Loucy (cell line): ENCODE results near the gene NUP62.

Experiments
- H2AFZ ChIP-seq: fragments of 200-600 bp; sonication (generic); 2 replicates; pipeline ENCODE4 v1.6.0; 2016; ENCODE audit warnings: antibody characterized with exemption, mild to moderate bottlenecking, low read length, moderate library complexity
- H3F3A ChIP-seq: fragments of 200-600 bp; 2 replicates; pipeline ENCODE4 v1.6.0; 2016; ENCODE audit warnings: antibody characterized with exemption, low read depth, mild to moderate bottlenecking
- H3K27me3 ChIP-seq: fragments of 200-600 bp; sonication (generic); 2 replicates; pipeline ENCODE4 v1.6.1; 2014; ENCODE audit warnings: low read length, mild to moderate bottlenecking; ENCODE audit not compliant: insufficient read depth, poor library complexity, severe bottlenecking
- H3K36me3 ChIP-seq: fragments of 200-600 bp; sonication (generic); 2 replicates; pipeline ENCODE4 v1.6.1; 2016; ENCODE audit warnings: low read length; ENCODE audit not compliant: insufficient read depth
- H3K4me1 ChIP-seq: fragments of 200-600 bp; sonication (generic); 2 replicates; pipeline ENCODE4 v1.5.1; 2014; ENCODE audit warnings: low read length, mild to moderate bottlenecking; ENCODE audit not compliant: insufficient read depth, poor library complexity, severe bottlenecking
- H3K4me2 ChIP-seq: fragments of 200-600 bp; sonication (generic); 2 replicates; pipeline ENCODE4 v1.6.0; 2014; ENCODE audit warnings: antibody characterized with exemption, low read length, low read depth, mild to moderate bottlenecking; ENCODE audit not compliant: poor library complexity, severe bottlenecking
- H3K4me3 ChIP-seq: fragments of 200-600 bp; sonication (generic); 2 replicates; pipeline ENCODE4 v1.5.1; 2014; ENCODE audit warnings: low read length, mild to moderate bottlenecking, mixed read lengths; ENCODE audit not compliant: poor library complexity, severe bottlenecking
- H3K79me2 ChIP-seq: fragments of 200-600 bp; sonication (generic); 2 replicates; pipeline ENCODE4 v1.6.1; 2014; ENCODE audit warnings: low read length; ENCODE audit not compliant: insufficient read depth
- H3K9ac ChIP-seq: fragments of 200-600 bp; sonication (generic); 2 replicates; pipeline ENCODE4 v1.6.0; 2014; ENCODE audit warnings: mild to moderate bottlenecking, low read depth, low read length, moderate library complexity; ENCODE audit not compliant: poor library complexity, severe bottlenecking
- H3K9me2 ChIP-seq: fragments of 200-600 bp; sonication (generic); replicated peaks from 2 replicates; pipeline ENCODE4 v1.6.1; 2016; ENCODE audit warnings: low read depth, low read length, mixed read lengths
- H3K9me3 ChIP-seq: fragments of 200-600 bp; sonication (generic); 2 replicates; pipeline ENCODE4 v1.6.1; 2014; ENCODE audit warnings: mild to moderate bottlenecking, antibody characterized with exemption, low read length, low read depth; ENCODE audit not compliant: insufficient read depth
- H4K20me1 ChIP-seq: fragments of 200-600 bp; sonication (generic); 2 replicates; pipeline ENCODE4 v1.6.0; 2014; ENCODE audit warnings: antibody characterized with exemption, low read length, mild to moderate bottlenecking; ENCODE audit not compliant: insufficient read depth, poor library complexity, severe bottlenecking
- EZH2phosphoT487 ChIP-seq: fragments of 200-600 bp; IDR thresholded peaks from 2 replicates; pipeline ENCODE4 v1.6.1; 2018; ENCODE audit warnings: antibody characterized with exemption, mild to moderate bottlenecking, moderate library complexity, borderline replicate concordance
- TF ChIP-seq, protein P1 (sequence below): fragments of 200-600 bp; sonication (generic); conservative IDR thresholded peaks from 2 replicates; pipeline ENCODE4 v1.5.1; 2014; ENCODE audit warnings: mild to moderate bottlenecking, antibody characterized with exemption, low read length

Gene NUP62

DNA sequence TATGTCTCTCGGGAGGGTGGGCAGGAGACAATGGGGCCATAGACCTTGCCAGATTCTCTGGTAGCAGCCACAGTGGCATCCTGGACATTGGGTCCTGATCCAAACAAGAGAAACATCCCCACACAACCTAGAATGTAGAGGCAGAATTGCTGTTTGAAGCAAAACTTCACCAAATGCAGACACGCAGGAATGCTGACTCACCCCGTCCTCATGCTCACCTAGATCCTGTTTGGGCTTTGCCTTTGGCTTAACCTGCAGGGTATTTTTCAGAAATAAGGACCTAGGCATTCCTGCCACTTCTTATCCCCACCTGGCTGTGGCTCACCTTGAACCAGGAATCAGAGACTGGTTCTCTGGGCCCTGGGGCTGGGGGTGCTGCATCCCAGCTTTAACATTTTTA is 44.5 kb downstream of the NUP62 start:
- TF ChIP-seq EZH2phosphoT487 = no peak
- TF ChIP-seq, protein P1, sequence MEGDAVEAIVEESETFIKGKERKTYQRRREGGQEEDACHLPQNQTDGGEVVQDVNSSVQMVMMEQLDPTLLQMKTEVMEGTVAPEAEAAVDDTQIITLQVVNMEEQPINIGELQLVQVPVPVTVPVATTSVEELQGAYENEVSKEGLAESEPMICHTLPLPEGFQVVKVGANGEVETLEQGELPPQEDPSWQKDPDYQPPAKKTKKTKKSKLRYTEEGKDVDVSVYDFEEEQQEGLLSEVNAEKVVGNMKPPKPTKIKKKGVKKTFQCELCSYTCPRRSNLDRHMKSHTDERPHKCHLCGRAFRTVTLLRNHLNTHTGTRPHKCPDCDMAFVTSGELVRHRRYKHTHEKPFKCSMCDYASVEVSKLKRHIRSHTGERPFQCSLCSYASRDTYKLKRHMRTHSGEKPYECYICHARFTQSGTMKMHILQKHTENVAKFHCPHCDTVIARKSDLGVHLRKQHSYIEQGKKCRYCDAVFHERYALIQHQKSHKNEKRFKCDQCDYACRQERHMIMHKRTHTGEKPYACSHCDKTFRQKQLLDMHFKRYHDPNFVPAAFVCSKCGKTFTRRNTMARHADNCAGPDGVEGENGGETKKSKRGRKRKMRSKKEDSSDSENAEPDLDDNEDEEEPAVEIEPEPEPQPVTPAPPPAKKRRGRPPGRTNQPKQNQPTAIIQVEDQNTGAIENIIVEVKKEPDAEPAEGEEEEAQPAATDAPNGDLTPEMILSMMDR = no peak
- H3K4me2 ChIP-seq = no peak overlapping the region
- H3K9me2 ChIP-seq = no peaks in the 10 kb centered on the region
- H3K4me1 ChIP-seq = no peaks in the 10 kb centered on the region
- H3K79me2 ChIP-seq = no peaks in the 10 kb centered on the region
- H3K4me3 ChIP-seq = no peak overlapping the region
- no peaks in the 10 kb centered on the region for H4K20me1 ChIP-seq
- no peaks in the 10 kb centered on the region for H3K27me3 ChIP-seq
- no peaks in the 10 kb centered on the region for H3F3A ChIP-seq
- H2AFZ ChIP-seq = no peak overlapping the region
- peaks cover 17% of the 10 kb centered on the region; the same call in 1 of the 2 replicates for H3K36me3 ChIP-seq
- H3K9me3 ChIP-seq = no peaks in the 10 kb centered on the region
- no peak overlapping the region for H3K9ac ChIP-seq

DNA sequence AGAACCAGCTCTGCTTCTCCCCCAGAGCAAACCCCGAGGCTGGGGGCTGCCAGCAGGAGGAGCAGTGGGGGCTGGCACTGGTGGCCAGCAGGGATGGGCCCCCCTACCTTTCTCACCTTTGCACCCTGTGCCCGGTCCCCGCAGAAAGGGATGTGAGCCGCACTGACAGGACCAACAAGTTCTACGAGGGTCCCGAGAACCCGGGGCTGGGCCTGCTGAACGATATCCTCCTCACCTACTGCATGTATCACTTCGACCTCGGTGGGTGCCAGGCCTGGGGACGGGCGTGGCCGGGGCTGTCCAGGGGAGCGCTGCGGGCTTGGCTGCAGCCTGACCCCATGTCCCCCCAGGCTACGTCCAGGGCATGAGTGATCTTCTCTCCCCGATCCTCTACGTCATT is 45.2 kb downstream of the NUP62 start:
- Histone ChIP-seq H3K4me1 (peaks cover 2% of the 10 kb centered on the region), H3K79me2 (peaks cover 2% of the 10 kb centered on the region; the same call in 1 of the 2 replicates), H2AFZ (no peak overlapping the region), H3K9me2 (no peaks in the 10 kb centered on the region), H3F3A (no peaks in the 10 kb centered on the region), H3K9me3 (no peaks in the 10 kb centered on the region), H3K36me3 (peaks cover 17% of the 10 kb centered on the region; the same call in 1 of the 2 replicates), H4K20me1 (no peaks in the 10 kb centered on the region), H3K9ac (no peak overlapping the region), H3K4me3 (no peak overlapping the region), H3K27me3 (no peaks in the 10 kb centered on the region), H3K4me2 (no peak overlapping the region)
- TF ChIP-seq EZH2phosphoT487 = no peak
- TF ChIP-seq, protein P1 = no peak

DNA sequence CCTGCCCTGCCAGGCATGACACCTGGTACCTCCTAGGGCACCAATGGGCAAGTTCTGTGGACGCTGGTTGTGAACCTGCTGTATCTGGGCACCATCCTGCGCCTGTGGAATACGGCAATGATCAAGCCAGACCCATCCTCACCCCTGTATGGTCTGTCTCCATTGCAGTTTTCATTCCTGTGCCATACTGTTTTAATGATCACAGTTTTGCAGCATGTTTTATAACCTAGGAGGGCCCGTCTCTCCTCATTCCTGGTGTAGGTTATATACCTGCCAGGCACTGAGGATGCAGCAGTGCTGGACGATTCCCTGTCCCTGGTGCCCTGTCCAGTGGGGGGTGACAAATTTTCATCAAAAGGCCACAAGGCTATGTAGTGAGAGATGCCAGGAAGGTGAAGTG is 46.2 kb downstream of the NUP62 start:
- H3K4me2 ChIP-seq = no peak overlapping the region
- TF ChIP-seq, protein P1 = no peak
- TF ChIP-seq EZH2phosphoT487 = no peak
- no peak overlapping the region for H2AFZ ChIP-seq
- H3K4me3 ChIP-seq = no peak overlapping the region
- H3K9ac ChIP-seq = no peak overlapping the region
- H4K20me1 ChIP-seq = peaks cover 6% of the 10 kb centered on the region
- peaks cover 12% of the 10 kb centered on the region for H3K4me1 ChIP-seq
- H3K79me2 ChIP-seq = peaks cover 12% of the 10 kb centered on the region; the same call in 1 of the 2 replicates
- no peaks in the 10 kb centered on the region for H3F3A ChIP-seq
- no peaks in the 10 kb centered on the region for H3K9me3 ChIP-seq
- no peaks in the 10 kb centered on the region for H3K27me3 ChIP-seq
- peaks cover 17% of the 10 kb centered on the region; the same call in 1 of the 2 replicates for H3K36me3 ChIP-seq
- H3K9me2 ChIP-seq = no peaks in the 10 kb centered on the region
